GM06990 (cell line): ENCODE results near the gene SPTBN4.

Experiments
- DNase-seq: peaks from one replicate; pipeline ENCODE4 v3.0.0-alpha.2; 2011; ENCODE audit not compliant: insufficient read length; ENCODE audit errors: extremely low read depth
- H3K27me3 ChIP-seq: replicated peaks from 2 replicates; pipeline ENCODE4 v1.6.0; 2011; ENCODE audit warnings: low read length; ENCODE audit not compliant: control insufficient read depth, insufficient read depth
- H3K36me3 ChIP-seq: 2 replicates; pipeline ENCODE4 v1.5.1; 2011; ENCODE audit warnings: low read length; ENCODE audit not compliant: control insufficient read depth, insufficient read depth
- H3K4me3 ChIP-seq: replicated peaks from 2 replicates; pipeline ENCODE4 v1.5.1; 2011; ENCODE audit warnings: low read depth, mild to moderate bottlenecking, control low read depth, low read length
- CTCF ChIP-seq: IDR thresholded peaks from 2 replicates; pipeline ENCODE4 v1.5.1; 2011; ENCODE audit warnings: low read length, control low read depth, mild to moderate bottlenecking, inconsistent platforms; ENCODE audit not compliant: insufficient read depth, poor library complexity, severe bottlenecking

The SPTBN4 gene

GRCh38 chr19:40567040-40567749 lies 100.4 kb downstream of the SPTBN4 start:
- no peak for DNase-seq
- Histone ChIP-seq H3K36me3 (no peaks in the 10 kb centered on the region), H3K4me3 (peak overlapping the region; percentile 38), H3K27me3 (no peaks in the 10 kb centered on the region; the same call in 1 of the 2 replicates)
- TF ChIP-seq CTCF = no peak

- H3K27me3 ChIP-seq = no peaks in the 10 kb centered on the region; the same call in 1 of the 2 replicates
- H3K4me3 ChIP-seq = peak overlapping the region; percentile 38
- no peaks in the 10 kb centered on the region for H3K36me3 ChIP-seq
- DNase-seq = no peak
- no peak for TF ChIP-seq CTCF
Observed at GRCh38 chr19:40567750-40568494, 101.1 kb downstream of the SPTBN4 start.

DNA sequence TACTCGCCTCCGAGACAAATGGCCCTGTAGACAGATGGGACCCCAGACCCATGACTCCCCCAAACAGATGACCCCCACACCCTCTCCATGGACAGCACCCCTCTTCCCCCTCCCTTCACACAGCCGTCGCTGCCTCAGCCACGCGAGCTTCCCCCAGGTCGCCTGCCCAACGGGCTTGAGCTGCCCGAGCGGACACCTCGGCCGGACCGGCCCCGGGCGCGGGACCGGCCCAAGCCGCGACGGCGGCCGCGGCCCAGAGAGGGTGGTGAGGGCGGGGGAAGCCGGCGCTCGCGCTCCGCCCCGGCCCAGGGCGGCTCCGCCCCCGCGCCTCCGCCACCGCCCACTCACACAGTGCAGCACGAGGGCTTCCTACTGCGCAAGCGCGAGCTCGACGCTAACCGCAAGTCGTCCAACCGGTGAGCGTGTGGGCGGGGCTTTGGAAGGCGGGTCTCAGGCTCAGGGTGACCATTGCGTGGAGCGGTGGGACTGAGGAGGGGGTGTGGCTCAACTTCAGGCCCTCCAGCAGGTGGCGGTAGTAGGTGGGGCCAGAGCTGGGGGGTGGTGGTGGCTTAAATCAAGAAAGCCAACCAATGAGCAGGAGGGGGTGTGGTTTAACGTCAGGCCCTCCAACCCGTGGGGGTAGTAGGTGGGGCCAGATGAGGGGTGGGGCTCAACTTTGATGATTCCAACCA lies 103.7 kb downstream of the SPTBN4 start:
- H3K36me3 ChIP-seq = no peaks in the 10 kb centered on the region

DNA sequence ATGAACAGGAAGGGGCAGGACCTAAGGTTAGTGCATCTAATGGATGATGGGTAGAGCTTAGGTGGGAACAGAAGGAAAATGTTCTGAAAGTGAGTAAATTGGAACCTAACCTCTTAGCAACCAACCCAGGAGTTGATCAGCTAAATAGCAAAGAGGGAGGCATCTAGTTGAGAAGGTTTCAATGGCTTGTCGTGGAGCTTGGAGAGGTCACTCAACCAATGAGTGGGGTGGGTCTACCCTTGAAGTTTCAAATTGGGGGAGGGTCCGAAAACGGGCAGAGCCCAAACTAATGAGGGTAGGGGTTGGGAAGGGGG lies 104.2 kb downstream of the SPTBN4 start:
- Histone ChIP-seq H3K36me3 (no peaks in the 10 kb centered on the region), H3K27me3 (no peaks in the 10 kb centered on the region; the same call in 1 of the 2 replicates), H3K4me3 (peak overlapping the region; percentile 30; the same call in 1 of the 2 replicates)
- DNase-seq = no peak
- TF ChIP-seq CTCF = no peak

More for the DNA sequence above, 103.7 kb downstream of the SPTBN4 start:
- peak; percentile 97 for DNase-seq
- Histone ChIP-seq H3K4me3 (peak overlapping the region; percentile 45), H3K27me3 (no peaks in the 10 kb centered on the region; the same call in 1 of the 2 replicates)
- no peak for TF ChIP-seq CTCF

DNA sequence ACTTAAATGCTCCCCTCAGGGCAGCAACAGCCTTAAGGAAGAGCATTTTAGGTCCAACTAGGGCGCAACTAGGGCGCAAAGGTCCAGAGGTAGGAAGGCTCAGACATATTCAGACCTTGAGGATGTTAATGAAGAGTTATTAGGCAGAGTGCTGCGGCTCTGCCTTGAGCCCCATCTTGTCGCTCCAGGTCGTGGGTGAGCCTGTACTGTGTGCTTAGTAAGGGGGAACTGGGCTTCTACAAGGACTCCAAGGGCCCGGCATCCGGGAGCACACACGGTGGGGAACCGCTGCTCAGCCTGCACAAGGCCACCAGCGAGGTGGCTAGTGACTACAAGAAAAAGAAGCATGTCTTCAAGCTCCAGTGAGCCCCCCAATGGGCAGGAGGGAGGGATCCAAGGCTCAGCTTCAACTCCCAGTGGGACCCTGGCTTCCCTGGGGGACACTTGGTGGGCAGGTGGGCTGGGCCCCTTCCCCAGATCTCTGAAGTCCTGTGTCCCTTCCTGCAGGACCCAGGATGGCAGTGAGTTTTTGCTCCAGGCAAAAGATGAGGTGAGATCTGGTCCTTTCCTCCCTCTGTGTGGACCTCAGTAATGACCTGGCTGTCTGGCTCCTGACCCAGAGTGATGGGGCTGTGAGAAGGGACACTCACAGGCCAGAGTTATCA lies 105.2 kb downstream of the SPTBN4 start:
- Histone ChIP-seq H3K27me3 (no peaks in the 10 kb centered on the region; the same call in 1 of the 2 replicates), H3K4me3 (no peak overlapping the region), H3K36me3 (no peaks in the 10 kb centered on the region)
- TF ChIP-seq CTCF = no peak
- no peak for DNase-seq
